SK-N-SH treated with all-trans-retinoic acid at 6 μM for 48 hours (cell line): Measurements from ENCODE around the gene IKBKG.

ENCODE experiments used
- ATAC-seq: fragments of 200-7000 bp; cut with Tn5 transposase; 3 replicates; pipeline ENCODE4 v1.9.1; 2020; ENCODE audit warnings: mild to moderate bottlenecking, moderate library complexity
- ARNTL ChIP-seq: fragments of 450-650 bp; formaldehyde crosslinking; IDR thresholded peaks from 2 replicates; pipeline ENCODE4 v1.5.0; 2020; ENCODE audit warnings: low read depth, mild to moderate bottlenecking, moderate library complexity, borderline replicate concordance
- BACH2 ChIP-seq: fragments of 250-450 bp; sonication (Bioruptor Pico); IDR thresholded peaks from 2 replicates; pipeline ENCODE4 v1.9.0; 2021; ENCODE audit warnings: mild to moderate bottlenecking, borderline replicate concordance
- CSDC2 ChIP-seq: fragments of 250-450 bp; sonication (Bioruptor Pico); IDR thresholded peaks from 2 replicates; pipeline ENCODE4 v1.5.0; 2020; ENCODE audit warnings: mild to moderate bottlenecking, moderate library complexity
- CSRNP3 ChIP-seq: fragments of 250-450 bp; sonication (Bioruptor Pico); IDR thresholded peaks from 2 replicates; pipeline ENCODE4 v1.5.1; 2021; ENCODE audit warnings: mild to moderate bottlenecking, moderate library complexity
- ESRRG ChIP-seq: fragments of 250-450 bp; sonication (Bioruptor Pico); IDR thresholded peaks from 2 replicates; pipeline ENCODE4 v1.6.1; 2021; ENCODE audit warnings: mild to moderate bottlenecking
- GLIS3 ChIP-seq: fragments of 250-450 bp; sonication (Bioruptor Pico); IDR thresholded peaks from 2 replicates; pipeline ENCODE4 v1.5.0; 2020; ENCODE audit warnings: mild to moderate bottlenecking, moderate library complexity
- ISL1 ChIP-seq: fragments of 250-450 bp; sonication (Bioruptor Pico); IDR thresholded peaks from 2 replicates; pipeline ENCODE4 v2.1.2; 2022; ENCODE audit warnings: mild to moderate bottlenecking, moderate library complexity
- PATZ1 ChIP-seq: fragments of 250-450 bp; sonication (Bioruptor Pico); IDR thresholded peaks from 2 replicates; pipeline ENCODE4 v1.8.0; 2020; ENCODE audit warnings: mild to moderate bottlenecking, moderate library complexity, borderline replicate concordance
- POU6F1 ChIP-seq: fragments of 250-450 bp; sonication (Bioruptor Pico); IDR thresholded peaks from 2 replicates; pipeline ENCODE4 v1.8.0; 2021; ENCODE audit warnings: low read depth, mild to moderate bottlenecking, moderate library complexity, borderline replicate concordance
- PPARA ChIP-seq: fragments of 250-450 bp; sonication (Bioruptor Pico); IDR thresholded peaks from 2 replicates; pipeline ENCODE4 v1.5.0; 2020; ENCODE audit warnings: mild to moderate bottlenecking, borderline replicate concordance
- SNAI2 ChIP-seq: fragments of 250-450 bp; sonication (Bioruptor Pico); IDR thresholded peaks from 2 replicates; pipeline ENCODE4 v1.5.0; 2020; ENCODE audit warnings: mild to moderate bottlenecking, moderate library complexity
- TOX ChIP-seq: fragments of 250-450 bp; sonication (Bioruptor Pico); IDR thresholded peaks from 2 replicates; pipeline ENCODE4 v1.8.0; 2021; ENCODE audit warnings: mild to moderate bottlenecking, moderate library complexity, borderline replicate concordance
- TSHZ2 ChIP-seq: fragments of 250-450 bp; sonication (Bioruptor Pico); IDR thresholded peaks from 2 replicates; pipeline ENCODE4 v1.5.0; 2020; ENCODE audit warnings: mild to moderate bottlenecking, moderate library complexity
- ZFP30 ChIP-seq: fragments of 450-650 bp; formaldehyde crosslinking; IDR thresholded peaks from 2 replicates; pipeline ENCODE4 v1.5.0; 2022; ENCODE audit warnings: mild to moderate bottlenecking, moderate library complexity
- ZNF565 ChIP-seq: fragments of 450-650 bp; formaldehyde crosslinking; conservative IDR thresholded peaks from 2 replicates; pipeline ENCODE4 v1.5.0; 2020; ENCODE audit warnings: low read depth, mild to moderate bottlenecking, moderate library complexity
- ZNF70 ChIP-seq: fragments of 450-650 bp; formaldehyde crosslinking; IDR thresholded peaks from 2 replicates; pipeline ENCODE4 v1.5.0; 2020; ENCODE audit warnings: mild to moderate bottlenecking, moderate library complexity
- TF ChIP-seq, protein P1 (sequence below): fragments of 250-450 bp; sonication (Bioruptor Pico); IDR thresholded peaks from 2 replicates; pipeline ENCODE4 v1.5.1; 2020; ENCODE audit warnings: low read depth, mild to moderate bottlenecking, moderate library complexity

IKBKG gene

GRCh38 chrX:154594491-154594890 lies 47.1 kb downstream of the IKBKG start:
- ATAC-seq = no peak
- TF ChIP-seq ZFP30 = no peak
- no peak for TF ChIP-seq SNAI2 (CRISPR knock-in tag)
- no peak for TF ChIP-seq PATZ1 (CRISPR knock-in tag)
- TF ChIP-seq CSRNP3 (CRISPR knock-in tag) = no peak
- TF ChIP-seq PPARA (CRISPR knock-in tag) = no peak
- TF ChIP-seq ZNF565 (CRISPR knock-in tag) = no peak
- no peak for TF ChIP-seq POU6F1

DNA sequence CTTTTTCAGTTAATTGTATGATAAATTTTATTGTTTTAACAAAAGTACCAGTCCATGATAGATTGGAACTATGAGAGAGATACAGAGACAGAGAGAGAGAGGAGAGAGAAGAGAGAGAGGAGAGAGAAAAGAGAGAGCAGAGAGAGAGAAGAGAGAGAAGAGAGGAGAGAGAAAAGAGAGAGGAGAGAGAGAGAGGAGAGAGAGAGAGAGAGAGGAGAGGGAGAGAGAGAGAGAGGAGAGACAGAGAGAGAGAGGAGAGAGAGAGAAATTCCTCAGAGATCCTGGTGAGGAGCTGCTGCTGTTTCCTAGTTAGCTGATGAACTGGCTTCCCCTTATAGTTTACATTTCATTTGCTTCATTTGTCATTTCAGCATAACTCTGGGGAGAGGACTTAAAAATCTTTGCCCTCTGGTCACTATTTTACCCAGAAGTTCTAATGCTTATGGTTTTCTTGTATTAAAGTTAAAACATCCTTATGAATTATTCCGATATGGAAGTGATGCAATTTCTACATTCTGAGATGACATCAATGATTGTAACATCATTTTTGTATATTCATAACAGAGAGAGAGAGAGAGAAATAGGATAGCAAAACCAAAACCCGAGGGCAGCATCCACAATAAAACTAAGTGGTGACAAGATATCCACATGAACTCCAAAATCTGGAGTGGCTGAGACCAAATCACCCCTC lies 48.3 kb downstream of the IKBKG start:
- no peak for ATAC-seq
- TF ChIP-seq PATZ1 (CRISPR knock-in tag) (no peak), TOX (CRISPR knock-in tag) (no peak), SNAI2 (CRISPR knock-in tag) (no peak), GLIS3 (no peak), BACH2 (CRISPR knock-in tag) (no peak), ARNTL (no peak)
- TF ChIP-seq, protein P1, sequence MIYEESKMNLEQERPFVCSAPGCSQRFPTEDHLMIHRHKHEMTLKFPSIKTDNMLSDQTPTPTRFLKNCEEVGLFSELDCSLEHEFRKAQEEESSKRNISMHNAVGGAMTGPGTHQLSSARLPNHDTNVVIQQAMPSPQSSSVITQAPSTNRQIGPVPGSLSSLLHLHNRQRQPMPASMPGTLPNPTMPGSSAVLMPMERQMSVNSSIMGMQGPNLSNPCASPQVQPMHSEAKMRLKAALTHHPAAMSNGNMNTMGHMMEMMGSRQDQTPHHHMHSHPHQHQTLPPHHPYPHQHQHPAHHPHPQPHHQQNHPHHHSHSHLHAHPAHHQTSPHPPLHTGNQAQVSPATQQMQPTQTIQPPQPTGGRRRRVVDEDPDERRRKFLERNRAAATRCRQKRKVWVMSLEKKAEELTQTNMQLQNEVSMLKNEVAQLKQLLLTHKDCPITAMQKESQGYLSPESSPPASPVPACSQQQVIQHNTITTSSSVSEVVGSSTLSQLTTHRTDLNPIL (CRISPR knock-in tag) = no peak

- ATAC-seq = no peak
- no peak for TF ChIP-seq ESRRG (CRISPR knock-in tag)
- TF ChIP-seq CSDC2 (CRISPR knock-in tag) = no peak
- no peak for TF ChIP-seq ZNF565 (CRISPR knock-in tag)
- TF ChIP-seq ISL1 (CRISPR knock-in tag) = no peak
- TF ChIP-seq CSRNP3 (CRISPR knock-in tag) = no peak
- no peak for TF ChIP-seq ARNTL
- TF ChIP-seq ZNF70 (CRISPR knock-in tag) = no peak
- no peak for TF ChIP-seq BACH2 (CRISPR knock-in tag)
- no peak for TF ChIP-seq PATZ1 (CRISPR knock-in tag)
- TF ChIP-seq TOX (CRISPR knock-in tag) = no peak
- TF ChIP-seq TSHZ2 (CRISPR knock-in tag) = no peak
- TF ChIP-seq, protein P1 (CRISPR knock-in tag) = no peak
Measured at GRCh38 chrX:154596290-154596929, 49.0 kb downstream of the IKBKG start.
